IMR-90 (cell line): ENCODE measurements around the gene B4GALT1. TPM values are rescaled to one million over a fixed set of nuclear protein-coding genes. Genes with fewer than 3 reads are reported as not detected.
A peak's percentile ranks its signal among the peaks of the same experiment; 100 is the strongest.

Experiments
- ATAC-seq: fragments of 200-7000 bp; cut with Tn5 transposase; 2 replicates; pipeline ENCODE4 v1.9.1; 2020; ENCODE audit warnings: low read depth, mild to moderate bottlenecking, moderate library complexity
- BruUV-seq: library from RNA; stranded (reverse); fragments of 400-500 nt; replicated peaks from 2 replicates; lab custom pipeline; 2021; lab: Mats Ljungman, UMichigan
- CTCF ChIA-PET: fragments of 300-600 bp; formaldehyde crosslinking; extraction: SDS; loops from one replicate; lab custom pipeline; 2021; ENCODE audit warnings: antibody characterized with exemption; lab: Yijun Ruan, JAX
- POLR2A ChIA-PET: fragments of 300-600 bp; sonication (Branson Sonifier 250); formaldehyde crosslinking; loops from one replicate; lab custom pipeline; 2022; ENCODE audit warnings: antibody characterized with exemption; ENCODE audit not compliant: unreplicated experiment; lab: Charles Lee
- DNase-seq: peaks from one replicate; pipeline ENCODE4 v3.0.0; 2013
- H2AFZ ChIP-seq: replicated peaks from 2 replicates; pipeline ENCODE3; 2013; ENCODE audit warnings: low read length, mild to moderate bottlenecking; ENCODE audit not compliant: poor library complexity
- H2AK5ac ChIP-seq: 2 replicates; pipeline ENCODE4 v1.6.1; 2013; ENCODE audit warnings: low read depth, low read length, inconsistent platforms
- H2AK9ac ChIP-seq: replicated peaks from 2 replicates; pipeline ENCODE3; 2013; ENCODE audit warnings: mild to moderate bottlenecking, low read depth, low read length, moderate library complexity; ENCODE audit not compliant: poor library complexity
- H2BK120ac ChIP-seq: 2 replicates; pipeline ENCODE4 v1.6.1; 2013; ENCODE audit warnings: low read depth, low read length, inconsistent platforms
- H2BK15ac ChIP-seq: 3 replicates; pipeline ENCODE4 v1.6.1; 2013; ENCODE audit warnings: low read depth, low read length, inconsistent platforms
- H2BK20ac ChIP-seq: 2 replicates; pipeline ENCODE4 v1.6.1; 2013; ENCODE audit warnings: low read depth, mild to moderate bottlenecking, inconsistent platforms, low read length, moderate library complexity
- H2BK5ac ChIP-seq: 2 replicates; pipeline ENCODE4 v1.6.1; 2013; ENCODE audit warnings: mild to moderate bottlenecking, low read depth, low read length, inconsistent platforms; ENCODE audit not compliant: poor library complexity, severe bottlenecking
- H3K14ac ChIP-seq: replicated peaks from 2 replicates; pipeline ENCODE4 v1.6.1; 2013; ENCODE audit warnings: low read depth, low read length, inconsistent platforms
- H3K18ac ChIP-seq: 2 replicates; pipeline ENCODE4 v1.6.1; 2013; ENCODE audit warnings: low read depth, low read length, control low read depth
- H3K23ac ChIP-seq: 2 replicates; pipeline ENCODE4 v1.6.1; 2013; ENCODE audit warnings: low read depth, low read length, inconsistent platforms
- H3K27ac ChIP-seq: 2 replicates; pipeline ENCODE4 v1.5.1; 2013; ENCODE audit warnings: mild to moderate bottlenecking, control low read depth, low read length; ENCODE audit not compliant: insufficient read depth
- H3K27me3 ChIP-seq: 2 replicates; pipeline ENCODE4 v1.6.1; 2013; ENCODE audit warnings: low read length; ENCODE audit not compliant: control insufficient read depth, insufficient read depth
- H3K36me3 ChIP-seq: 2 replicates; pipeline ENCODE4 v1.6.1; 2013; ENCODE audit warnings: low read length, mixed read lengths; ENCODE audit not compliant: control insufficient read depth, insufficient read depth
- H3K4ac ChIP-seq: 2 replicates; pipeline ENCODE4 v1.6.1; 2013; ENCODE audit warnings: low read depth, low read length, inconsistent platforms
- H3K4me1 ChIP-seq: 2 replicates; pipeline ENCODE4 v1.6.1; 2013; ENCODE audit warnings: low read length, mixed read lengths; ENCODE audit not compliant: control insufficient read depth, insufficient read depth
- H3K4me2 ChIP-seq: 2 replicates; pipeline ENCODE4 v1.6.1; 2013; ENCODE audit warnings: low read depth, mild to moderate bottlenecking, control low read depth, low read length, moderate library complexity
- H3K4me3 ChIP-seq: 2 replicates; pipeline ENCODE4 v1.5.1; 2013; ENCODE audit warnings: low read depth, mild to moderate bottlenecking, control low read depth, low read length, moderate library complexity; ENCODE audit not compliant: insufficient read depth
- H3K56ac ChIP-seq: 2 replicates; pipeline ENCODE4 v1.6.1; 2013; ENCODE audit warnings: low read length, inconsistent platforms; ENCODE audit not compliant: insufficient read depth; ENCODE audit errors: extremely low read depth
- H3K79me1 ChIP-seq, 2 experiments: 2 replicates each; pipeline ENCODE4 v1.6.1; 2013; ENCODE audit warnings: low read length in 2 of 2, inconsistent platforms in 1 of 2, low read depth in 1 of 2
- H3K9ac ChIP-seq: 2 replicates; pipeline ENCODE4 v1.6.1; 2013; ENCODE audit warnings: low read depth, low read length, control low read depth
- H3K9me1 ChIP-seq: 2 replicates; pipeline ENCODE4 v1.6.1; 2013; ENCODE audit warnings: low read length, inconsistent platforms; ENCODE audit not compliant: insufficient read depth
- H3K9me3 ChIP-seq: 2 replicates; pipeline ENCODE4 v1.6.1; 2013; ENCODE audit warnings: low read length; ENCODE audit not compliant: control insufficient read depth, insufficient read depth
- H4K20me1 ChIP-seq: 2 replicates; pipeline ENCODE4 v1.6.1; 2013; ENCODE audit warnings: low read length, inconsistent platforms; ENCODE audit not compliant: insufficient read depth
- H4K5ac ChIP-seq: 2 replicates; pipeline ENCODE4 v1.6.1; 2013; ENCODE audit warnings: mild to moderate bottlenecking, low read depth, low read length, control low read depth
- H4K8ac ChIP-seq, 2 experiments: 2 replicates each; pipeline ENCODE4 v1.6.1; 2013; ENCODE audit warnings: low read depth in 2 of 2, low read length in 2 of 2, control low read depth in 1 of 2, inconsistent platforms in 1 of 2
- H4K91ac ChIP-seq: 2 replicates; pipeline ENCODE4 v1.6.1; 2013; ENCODE audit warnings: low read depth, low read length, inconsistent platforms; ENCODE audit not compliant: insufficient read depth
- MAFK ChIP-seq: IDR thresholded peaks from 2 replicates; pipeline ENCODE4 v1.6.1; 2012; ENCODE audit warnings: low read depth, low read length, improper control_type of control experiment
- RAD21 ChIP-seq: IDR thresholded peaks from 2 replicates; pipeline ENCODE4 v1.6.1; 2012; ENCODE audit warnings: low read length, improper control_type of control experiment
- WGBS, 2 experiments: methylation state at CpG; one replicate each; pipeline versions ENCODE4 v1.1.5 to v1.1.7; 2013; ENCODE audit warnings: missing lambda C conversion rate in 2 of 2; ENCODE audit not compliant: insufficient read length in 1 of 2; ENCODE audit errors: extremely low coverage in 2 of 2; 5-methylcytosine and 5-hydroxymethylcytosine counted together
- dilution Hi-C: fragments of 300-500 bp; cut with HindIII; formaldehyde crosslinking; loops from one replicate; pipeline ENCODE4 v1.14.3; 2018; ENCODE audit warnings: low sequenced_read_pairs; ENCODE audit not compliant: unreplicated experiment
- in situ Hi-C: fragments of 300-500 bp; cut with MboI; formaldehyde crosslinking; loops from 3 replicates; pipeline ENCODE4 v1.14.3; 2019; ENCODE audit warnings: low sequenced_read_pairs, inconsistent platforms, mixed read lengths
- intact Hi-C: fragments of 100-400 bp; cut with micrococcal nuclease; formaldehyde crosslinking; loops from 2 replicates; pipeline ENCODE4 v1.10.0; 2022
- polyA plus RNA-seq, 3 experiments: library from polyadenylated mRNA; depleted of rRNA; stranded (reverse); fragments of >200 nt; gene quantifications; 2 replicates each; pipeline ENCODE4 v1.2.3, GENCODE V29; 2012; ENCODE audit warnings: low replicate concordance in 1 of 3
- total RNA-seq: library from RNA; depleted of rRNA; stranded (reverse); fragments of >200 nt; gene quantifications from 2 replicates; pipeline ENCODE4 v1.2.3, GENCODE V29; 2012
- TF ChIP-seq, protein P1 (sequence below): conservative IDR thresholded peaks from 2 replicates; pipeline ENCODE4 v1.5.1; 2012; ENCODE audit warnings: mild to moderate bottlenecking, low read depth, low read length, improper control_type of control experiment
- TF ChIP-seq, protein P2 (sequence below): fragments of 150-350 bp; IDR thresholded peaks from 2 replicates; pipeline ENCODE4 v1.6.1; 2017; ENCODE audit warnings: mild to moderate bottlenecking, antibody characterized with exemption, low read length, low read depth

Gene B4GALT1
- total and polyA plus RNA-seq, 2 of the 4 experiments (the other 2 are of a cell fraction), result 8.8 to 37.8 TPM

DNA sequence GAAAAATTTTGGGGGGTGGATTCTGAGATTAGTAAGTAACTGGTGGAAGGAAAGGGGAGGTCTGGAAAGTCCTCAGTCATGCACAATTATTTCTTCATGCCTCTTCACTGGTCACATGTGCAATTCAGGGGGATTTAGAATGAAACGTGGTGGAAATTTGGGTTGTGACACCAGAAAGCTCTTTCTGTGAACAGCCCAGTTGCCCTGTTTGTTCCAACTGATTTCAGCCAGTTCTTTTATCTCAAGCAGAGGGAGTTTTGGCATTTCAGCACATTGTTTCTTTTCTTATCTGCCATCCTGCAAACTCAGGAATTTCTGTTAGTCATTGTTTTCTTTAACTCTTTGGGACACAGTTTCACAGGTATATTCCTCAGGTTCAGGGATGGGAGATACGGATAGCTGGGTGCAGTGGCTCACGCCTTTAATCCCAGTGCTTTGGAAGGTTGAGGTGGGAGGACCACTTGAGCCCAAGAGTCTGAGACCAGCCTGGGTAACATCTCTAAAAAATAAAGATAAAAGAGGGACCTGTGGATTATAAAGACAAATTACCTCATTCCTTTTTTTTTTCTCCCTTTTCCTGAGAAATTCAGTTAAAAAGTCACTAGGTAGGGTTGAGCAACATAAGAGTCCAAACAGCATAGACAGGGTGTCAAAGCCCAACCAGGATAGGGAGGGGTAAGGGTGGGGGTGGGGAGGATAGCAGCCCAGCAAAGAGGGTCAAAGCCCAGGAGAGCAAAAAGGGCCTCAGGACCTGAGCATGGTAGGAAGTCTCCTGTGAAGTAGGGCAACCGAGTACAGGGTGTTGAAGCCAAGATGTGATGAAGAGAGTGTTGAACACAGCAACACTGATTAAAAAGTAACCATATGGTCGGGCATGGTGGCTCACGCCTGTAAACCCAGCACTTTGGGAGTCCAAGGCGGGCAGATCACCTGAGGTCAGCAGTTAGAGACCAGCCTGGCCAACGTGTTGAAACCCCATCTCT is 5.4 kb upstream of the B4GALT1 start:
- Histone ChIP-seq H3K18ac (no peak overlapping the region), H3K23ac (no peak overlapping the region), H3K4me1 (peaks cover 13% of the 10 kb centered on the region), H3K79me1 (peaks cover 0 to 8% of the 10 kb centered on the region in 2 experiments; a peak in 1 of 4 replicates), H3K56ac (no peak overlapping the region), H3K4me3 (no peak overlapping the region), H3K4ac (no peak overlapping the region), H4K91ac (no peak overlapping the region), H3K9me1 (peaks cover 4% of the 10 kb centered on the region; the same call in 1 of the 2 replicates), H2AK9ac (no peak overlapping the region), H4K5ac (no peak overlapping the region), H3K4me2 (no peak overlapping the region), H3K9ac (no peak overlapping the region), H3K9me3 (no peaks in the 10 kb centered on the region), H4K8ac (no peak overlapping the region), H2AFZ (no peak overlapping the region), H3K27ac (no peak overlapping the region), H2AK5ac (no peak overlapping the region), H2BK15ac (no peak overlapping the region), H4K20me1 (no peaks in the 10 kb centered on the region), H2BK5ac (no peak overlapping the region), H2BK120ac (no peak overlapping the region), H2BK20ac (no peak overlapping the region), H3K14ac (no peak overlapping the region), H3K27me3 (no peaks in the 10 kb centered on the region), H3K36me3 (no peaks in the 10 kb centered on the region)
- DNase-seq, result no peak
- in situ Hi-C loops (no loop called here), intact Hi-C loops (no loop called here), dilution Hi-C loops (no loop called here)
- WGBS, 2 experiments, result 100% methylated on average over 1 of the region's 8 CpGs; no CpG with 5 or more reads in 1 of the 2 experiments
- TF ChIP-seq RAD21 (no peak), MAFK (peak; percentile 15; the same call in 1 of the 2 replicates)
- TF ChIP-seq, protein P1, sequence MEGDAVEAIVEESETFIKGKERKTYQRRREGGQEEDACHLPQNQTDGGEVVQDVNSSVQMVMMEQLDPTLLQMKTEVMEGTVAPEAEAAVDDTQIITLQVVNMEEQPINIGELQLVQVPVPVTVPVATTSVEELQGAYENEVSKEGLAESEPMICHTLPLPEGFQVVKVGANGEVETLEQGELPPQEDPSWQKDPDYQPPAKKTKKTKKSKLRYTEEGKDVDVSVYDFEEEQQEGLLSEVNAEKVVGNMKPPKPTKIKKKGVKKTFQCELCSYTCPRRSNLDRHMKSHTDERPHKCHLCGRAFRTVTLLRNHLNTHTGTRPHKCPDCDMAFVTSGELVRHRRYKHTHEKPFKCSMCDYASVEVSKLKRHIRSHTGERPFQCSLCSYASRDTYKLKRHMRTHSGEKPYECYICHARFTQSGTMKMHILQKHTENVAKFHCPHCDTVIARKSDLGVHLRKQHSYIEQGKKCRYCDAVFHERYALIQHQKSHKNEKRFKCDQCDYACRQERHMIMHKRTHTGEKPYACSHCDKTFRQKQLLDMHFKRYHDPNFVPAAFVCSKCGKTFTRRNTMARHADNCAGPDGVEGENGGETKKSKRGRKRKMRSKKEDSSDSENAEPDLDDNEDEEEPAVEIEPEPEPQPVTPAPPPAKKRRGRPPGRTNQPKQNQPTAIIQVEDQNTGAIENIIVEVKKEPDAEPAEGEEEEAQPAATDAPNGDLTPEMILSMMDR, result no peak
- TF ChIP-seq, protein P2, sequence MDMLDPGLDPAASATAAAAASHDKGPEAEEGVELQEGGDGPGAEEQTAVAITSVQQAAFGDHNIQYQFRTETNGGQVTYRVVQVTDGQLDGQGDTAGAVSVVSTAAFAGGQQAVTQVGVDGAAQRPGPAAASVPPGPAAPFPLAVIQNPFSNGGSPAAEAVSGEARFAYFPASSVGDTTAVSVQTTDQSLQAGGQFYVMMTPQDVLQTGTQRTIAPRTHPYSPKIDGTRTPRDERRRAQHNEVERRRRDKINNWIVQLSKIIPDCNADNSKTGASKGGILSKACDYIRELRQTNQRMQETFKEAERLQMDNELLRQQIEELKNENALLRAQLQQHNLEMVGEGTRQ, result peak; percentile 25; the same call in 1 of the 2 replicates
- no peak for ATAC-seq
- CTCF ChIA-PET, result no interaction called here
- no TSS peak for BruUV-seq
- POLR2A ChIA-PET, result no interaction called here
